Measurements from ENCODE around the gene FEM1A.

DNA sequence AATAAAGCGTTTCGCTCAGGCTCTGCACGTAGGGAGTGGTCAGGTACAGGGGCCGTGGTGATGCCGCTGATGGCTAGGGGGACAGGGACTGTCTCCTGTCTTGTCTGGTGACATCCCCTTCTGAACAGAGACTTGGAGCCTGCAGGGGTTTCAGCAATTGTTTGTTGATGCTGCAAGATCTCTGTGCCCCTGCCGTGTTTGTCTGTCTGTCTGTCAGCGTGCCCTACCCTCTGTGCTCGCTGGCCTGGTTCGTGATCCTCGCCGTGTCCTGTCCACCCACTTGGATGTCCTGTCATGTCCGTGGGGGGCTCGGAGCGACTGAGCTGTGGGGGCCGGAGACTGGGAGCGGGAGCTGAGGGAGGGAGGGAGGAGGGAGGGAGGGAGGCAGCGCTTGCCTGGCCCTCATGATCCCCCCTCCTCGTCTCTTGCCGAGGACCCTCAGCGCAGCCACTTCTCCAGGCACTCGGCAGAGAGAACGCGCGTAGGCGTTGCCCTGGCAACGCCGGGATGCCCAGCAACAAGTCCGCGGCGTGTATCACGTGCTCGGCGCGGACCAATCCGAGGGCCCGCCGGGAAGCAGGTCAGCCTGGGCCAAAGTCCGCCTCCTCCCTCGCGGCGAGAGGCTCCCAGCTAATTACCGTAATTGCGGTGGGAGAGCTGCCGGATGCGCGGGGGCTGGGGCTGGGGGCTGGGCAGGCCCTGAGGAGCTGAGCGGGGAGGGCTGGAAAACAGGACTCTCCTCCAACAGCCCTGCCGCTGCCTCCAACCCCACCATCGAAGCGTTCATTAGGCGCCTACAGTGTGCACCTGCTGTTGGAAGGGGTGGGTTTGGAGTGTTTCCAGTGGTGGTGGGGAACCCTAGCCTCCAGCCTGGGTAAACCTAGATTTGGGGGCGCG is 31.9 kb upstream of the FEM1A start:
- TF ChIP-seq POLR2A (IDR thresholded peaks at IDR 0.05), result no peak
- TF ChIP-seq CTCF (IDR thresholded peaks at IDR 0.05), result no peak
